HepG2 (cell line): Measurements from ENCODE around the gene DCDC2. TPM values are rescaled to one million over a fixed set of nuclear protein-coding genes. Genes with fewer than 3 reads are reported as not detected.
A peak's percentile ranks its signal among the peaks of the same experiment; 100 is the strongest.

Experiments used
- GFI1 ChIP-seq: sonication (generic); formaldehyde crosslinking; IDR thresholded peaks from 2 replicates; pipeline ENCODE4 v1.5.0; 2020; ENCODE audit warnings: missing genetic modification reagents, mild to moderate bottlenecking, borderline replicate concordance
- MAFK ChIP-seq, 2 experiments: IDR thresholded peaks in 1 of 2; conservative IDR thresholded peaks in 1 of 2; 2 replicates each; pipeline ENCODE4 v1.6.1; 2011; ENCODE audit warnings: improper control_type of control experiment in 2 of 2, low read length in 2 of 2
- RBAK ChIP-seq: sonication (generic); formaldehyde crosslinking; IDR thresholded peaks from 2 replicates; pipeline ENCODE4 v1.5.1; 2020; ENCODE audit warnings: mild to moderate bottlenecking, missing genetic modification reagents
- REPIN1 ChIP-seq: sonication (generic); formaldehyde crosslinking; IDR thresholded peaks from 2 replicates; pipeline ENCODE4 v1.8.0; 2022; ENCODE audit warnings: missing genetic modification reagents, low read depth, mild to moderate bottlenecking, borderline replicate concordance
- ZNF101 ChIP-seq: sonication (generic); formaldehyde crosslinking; IDR thresholded peaks from 2 replicates; pipeline ENCODE4 v1.4.0; 2020; ENCODE audit warnings: mild to moderate bottlenecking, low read depth, missing genetic modification reagents, borderline replicate concordance
- ZNF841 ChIP-seq: sonication (generic); formaldehyde crosslinking; IDR thresholded peaks from 2 replicates; pipeline ENCODE4 v1.8.1; 2023; ENCODE audit warnings: missing genetic modification reagents, borderline replicate concordance
- polyA plus RNA-seq, 8 experiments: library from polyadenylated mRNA; depleted of rRNA in 3 of 8; stranded (reverse) in 7 of 8; unstranded in 1 of 8; fragments of >200 nt; fragmentation: Illumina TruSeq in 4 of 8; extraction: Trizol in 4 of 8; gene quantifications; 2 replicates each; pipeline versions ENCODE4 v1.2.1 to v1.2.3, GENCODE V29; 2011 to 2016; ENCODE audit warnings: low read depth in 4 of 8, missing spikeins in 1 of 8, mixed read lengths in 1 of 8; ENCODE audit not compliant: insufficient read depth in 1 of 8
- total RNA-seq, 5 experiments: library from RNA; depleted of rRNA; stranded (reverse); fragments of >200 nt; fragmentation: Illumina TruSeq; extraction: Trizol; gene quantifications; 2 replicates each; pipeline ENCODE4 v1.2.3, GENCODE V29; 2016; ENCODE audit warnings: low read depth in 1 of 5
- TF ChIP-seq, protein P1 (sequence below), 2 experiments: sonication (generic) in 1 of 2; formaldehyde crosslinking in 1 of 2; IDR thresholded peaks; 2 replicates each; pipeline versions ENCODE4 v1.6.1 to v1.9.0; 2014 to 2022; ENCODE audit warnings: antibody characterized with exemption in 1 of 2, borderline replicate concordance in 1 of 2, inconsistent platforms in 1 of 2, low read depth in 1 of 2, missing genetic modification reagents in 1 of 2
- TF ChIP-seq, protein P2 (sequence below): sonication (generic); formaldehyde crosslinking; IDR thresholded peaks from 2 replicates; pipeline ENCODE4 v1.4.0; 2020; ENCODE audit warnings: mild to moderate bottlenecking, missing genetic modification reagents
- TF ChIP-seq, protein P3 (sequence below): sonication (generic); formaldehyde crosslinking; IDR thresholded peaks from 2 replicates; pipeline ENCODE4 v1.4.0; 2020; ENCODE audit warnings: missing genetic modification reagents, low read depth, mild to moderate bottlenecking, borderline replicate concordance

Gene DCDC2
- total and polyA plus RNA-seq, 2 of the 13 experiments (the other 11 are each of a cell fraction or from before 2014, with no cell fraction given): 9.0 to 36.2 TPM

DNA sequence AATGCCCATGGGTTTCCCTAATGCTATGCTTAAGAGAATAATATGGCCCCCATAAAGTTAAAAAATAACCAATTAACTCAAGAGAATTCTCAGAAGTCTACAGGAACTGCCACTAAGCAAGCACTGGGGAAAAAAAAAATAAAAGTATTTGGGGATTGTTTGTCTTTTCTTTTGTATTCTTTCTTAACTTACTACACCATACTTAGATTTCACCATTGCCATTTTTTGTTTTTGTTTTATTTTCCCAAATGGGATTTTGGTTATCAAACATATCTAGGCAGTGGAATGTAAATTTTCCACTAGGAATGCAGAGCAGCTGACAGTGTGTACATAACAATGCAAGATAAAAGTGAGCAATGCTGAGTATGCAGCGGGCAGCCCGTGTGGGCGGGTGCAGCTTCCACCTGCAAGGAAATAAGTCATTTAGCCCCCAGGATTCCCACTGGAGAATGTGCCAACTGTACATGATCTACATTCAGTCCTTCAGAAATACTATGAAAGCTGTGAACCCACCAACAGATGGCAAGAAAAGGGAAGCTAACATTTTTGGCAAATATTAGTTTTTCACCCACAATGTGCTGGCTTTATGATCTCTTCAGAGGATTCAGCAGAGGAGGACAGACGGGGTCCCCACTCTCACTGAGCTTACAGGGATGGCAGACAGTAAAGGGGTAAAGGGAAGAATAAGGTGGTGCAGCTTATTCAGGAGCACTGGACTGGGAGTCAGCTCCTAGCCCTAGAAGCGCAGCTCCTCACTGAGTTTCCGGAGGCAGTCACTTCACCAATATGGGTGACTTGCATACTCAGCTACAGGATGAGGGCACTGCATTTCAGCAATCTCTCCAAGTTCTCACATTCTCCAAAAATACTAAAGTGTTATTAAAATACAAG lies 44.4 kb downstream of the DCDC2 start (continued):
- TF ChIP-seq, protein P1, sequence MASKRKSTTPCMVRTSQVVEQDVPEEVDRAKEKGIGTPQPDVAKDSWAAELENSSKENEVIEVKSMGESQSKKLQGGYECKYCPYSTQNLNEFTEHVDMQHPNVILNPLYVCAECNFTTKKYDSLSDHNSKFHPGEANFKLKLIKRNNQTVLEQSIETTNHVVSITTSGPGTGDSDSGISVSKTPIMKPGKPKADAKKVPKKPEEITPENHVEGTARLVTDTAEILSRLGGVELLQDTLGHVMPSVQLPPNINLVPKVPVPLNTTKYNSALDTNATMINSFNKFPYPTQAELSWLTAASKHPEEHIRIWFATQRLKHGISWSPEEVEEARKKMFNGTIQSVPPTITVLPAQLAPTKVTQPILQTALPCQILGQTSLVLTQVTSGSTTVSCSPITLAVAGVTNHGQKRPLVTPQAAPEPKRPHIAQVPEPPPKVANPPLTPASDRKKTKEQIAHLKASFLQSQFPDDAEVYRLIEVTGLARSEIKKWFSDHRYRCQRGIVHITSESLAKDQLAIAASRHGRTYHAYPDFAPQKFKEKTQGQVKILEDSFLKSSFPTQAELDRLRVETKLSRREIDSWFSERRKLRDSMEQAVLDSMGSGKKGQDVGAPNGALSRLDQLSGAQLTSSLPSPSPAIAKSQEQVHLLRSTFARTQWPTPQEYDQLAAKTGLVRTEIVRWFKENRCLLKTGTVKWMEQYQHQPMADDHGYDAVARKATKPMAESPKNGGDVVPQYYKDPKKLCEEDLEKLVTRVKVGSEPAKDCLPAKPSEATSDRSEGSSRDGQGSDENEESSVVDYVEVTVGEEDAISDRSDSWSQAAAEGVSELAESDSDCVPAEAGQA (IDR thresholded peaks at IDR 0.05; ENCODE audit: low read depth): no peak
- TF ChIP-seq, protein P1 (CRISPR knock-in tag; IDR thresholded peaks at IDR 0.05; ENCODE audit: borderline replicate concordance): no peak
- TF ChIP-seq ZNF841 (CRISPR knock-in tag) (no peak), ZNF101 (CRISPR knock-in tag) (no peak), RBAK (CRISPR knock-in tag) (no peak), MAFK (conservative IDR thresholded peaks at IDR 0.05 in 1 of 2, IDR thresholded peaks at IDR 0.05 in 1 of 2; ENCODE audit: low read length in 2 of 2) (peak; percentile 73 to 76), REPIN1 (CRISPR knock-in tag) (peak; percentile 66; the same call in 1 of the 2 replicates), GFI1 (CRISPR knock-in tag) (peak; percentile 83)
- TF ChIP-seq, protein P2, sequence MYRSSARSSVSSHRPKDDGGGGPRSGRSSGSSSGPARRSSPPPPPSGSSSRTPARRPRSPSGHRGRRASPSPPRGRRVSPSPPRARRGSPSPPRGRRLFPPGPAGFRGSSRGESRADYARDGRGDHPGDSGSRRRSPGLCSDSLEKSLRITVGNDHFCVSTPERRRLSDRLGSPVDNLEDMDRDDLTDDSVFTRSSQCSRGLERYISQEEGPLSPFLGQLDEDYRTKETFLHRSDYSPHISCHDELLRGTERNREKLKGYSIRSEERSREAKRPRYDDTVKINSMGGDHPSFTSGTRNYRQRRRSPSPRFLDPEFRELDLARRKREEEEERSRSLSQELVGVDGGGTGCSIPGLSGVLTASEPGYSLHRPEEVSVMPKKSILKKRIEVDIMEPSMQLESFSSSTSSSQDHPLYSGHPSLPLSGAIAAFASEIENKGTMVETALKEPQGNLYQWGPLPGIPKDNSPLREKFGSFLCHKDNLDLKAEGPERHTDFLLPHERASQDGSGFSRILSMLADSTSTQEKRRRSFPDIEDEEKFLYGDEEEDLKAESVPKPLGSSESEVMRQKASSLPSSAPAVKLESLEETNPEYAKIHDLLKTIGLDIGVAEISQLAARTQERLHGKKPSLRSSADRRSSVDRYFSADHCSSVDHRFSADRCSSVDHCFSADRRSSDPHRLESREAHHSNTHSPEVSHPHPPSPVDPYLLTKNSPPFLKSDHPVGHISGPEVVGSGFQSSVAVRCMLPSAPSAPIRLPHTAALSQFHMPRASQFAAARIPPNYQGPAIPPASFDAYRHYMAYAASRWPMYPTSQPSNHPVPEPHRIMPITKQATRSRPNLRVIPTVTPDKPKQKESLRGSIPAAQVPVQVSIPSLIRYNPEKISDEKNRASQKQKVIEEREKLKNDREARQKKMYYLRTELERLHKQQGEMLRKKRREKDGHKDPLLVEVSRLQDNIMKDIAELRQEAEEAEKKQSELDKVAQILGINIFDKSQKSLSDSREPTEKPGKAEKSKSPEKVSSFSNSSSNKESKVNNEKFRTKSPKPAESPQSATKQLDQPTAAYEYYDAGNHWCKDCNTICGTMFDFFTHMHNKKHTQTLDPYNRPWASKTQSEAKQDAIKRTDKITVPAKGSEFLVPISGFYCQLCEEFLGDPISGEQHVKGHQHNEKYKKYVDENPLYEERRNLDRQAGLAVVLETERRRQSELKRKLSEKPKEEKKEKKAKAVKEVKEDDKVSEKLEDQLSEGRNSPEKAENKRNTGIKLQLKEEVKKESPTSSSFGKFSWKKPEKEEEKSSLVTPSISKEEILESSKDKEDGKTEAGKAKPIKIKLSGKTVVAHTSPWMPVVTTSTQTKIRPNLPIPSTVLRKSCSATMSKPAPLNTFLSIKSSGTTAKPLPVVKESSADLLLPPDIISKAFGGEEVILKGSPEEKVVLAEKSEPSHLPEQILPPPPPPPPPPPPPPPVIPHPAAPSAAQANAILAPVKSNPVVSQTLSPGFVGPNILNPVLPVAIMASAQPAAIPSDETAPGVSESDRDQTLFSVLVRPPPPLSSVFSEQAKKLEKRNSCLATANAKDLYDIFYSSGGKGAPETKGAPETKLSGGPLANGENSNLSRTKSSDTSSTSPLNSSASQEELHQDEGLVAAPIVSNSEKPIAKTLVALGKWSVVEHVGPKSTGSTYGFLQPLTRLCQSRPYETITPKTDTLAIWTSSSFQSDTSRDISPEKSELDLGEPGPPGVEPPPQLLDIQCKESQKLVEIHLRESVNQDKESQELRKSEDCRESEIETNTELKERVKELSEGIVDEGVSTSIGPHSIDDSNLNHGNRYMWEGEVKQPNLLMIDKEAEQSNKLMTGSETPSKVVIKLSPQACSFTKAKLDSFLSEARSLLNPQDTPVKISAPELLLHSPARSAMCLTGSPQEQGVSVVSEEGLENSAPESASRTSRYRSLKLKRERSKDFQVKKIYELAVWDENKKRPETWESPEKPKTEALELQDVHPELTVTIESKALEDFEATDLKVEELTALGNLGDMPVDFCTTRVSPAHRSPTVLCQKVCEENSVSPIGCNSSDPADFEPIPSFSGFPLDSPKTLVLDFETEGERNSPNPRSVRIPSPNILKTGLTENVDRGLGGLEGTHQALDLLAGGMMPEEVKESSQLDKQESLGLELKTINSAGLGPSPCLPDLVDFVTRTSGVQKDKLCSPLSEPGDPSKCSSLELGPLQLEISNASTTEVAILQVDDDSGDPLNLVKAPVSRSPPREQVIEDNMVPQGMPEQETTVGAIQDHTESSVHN (CRISPR knock-in tag): no peak
- TF ChIP-seq, protein P3, sequence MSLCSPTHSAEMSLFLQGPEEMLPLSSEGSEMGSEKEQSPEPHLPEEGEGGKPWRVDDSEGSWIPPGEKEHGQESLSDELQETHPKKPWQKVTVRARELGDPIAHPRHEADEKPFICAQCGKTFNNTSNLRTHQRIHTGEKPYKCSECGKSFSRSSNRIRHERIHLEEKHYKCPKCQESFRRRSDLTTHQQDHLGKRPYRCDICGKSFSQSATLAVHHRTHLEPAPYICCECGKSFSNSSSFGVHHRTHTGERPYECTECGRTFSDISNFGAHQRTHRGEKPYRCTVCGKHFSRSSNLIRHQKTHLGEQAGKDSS (CRISPR knock-in tag): peak; percentile 99
